Measurements from ENCODE around the gene NADK2.

DNA sequence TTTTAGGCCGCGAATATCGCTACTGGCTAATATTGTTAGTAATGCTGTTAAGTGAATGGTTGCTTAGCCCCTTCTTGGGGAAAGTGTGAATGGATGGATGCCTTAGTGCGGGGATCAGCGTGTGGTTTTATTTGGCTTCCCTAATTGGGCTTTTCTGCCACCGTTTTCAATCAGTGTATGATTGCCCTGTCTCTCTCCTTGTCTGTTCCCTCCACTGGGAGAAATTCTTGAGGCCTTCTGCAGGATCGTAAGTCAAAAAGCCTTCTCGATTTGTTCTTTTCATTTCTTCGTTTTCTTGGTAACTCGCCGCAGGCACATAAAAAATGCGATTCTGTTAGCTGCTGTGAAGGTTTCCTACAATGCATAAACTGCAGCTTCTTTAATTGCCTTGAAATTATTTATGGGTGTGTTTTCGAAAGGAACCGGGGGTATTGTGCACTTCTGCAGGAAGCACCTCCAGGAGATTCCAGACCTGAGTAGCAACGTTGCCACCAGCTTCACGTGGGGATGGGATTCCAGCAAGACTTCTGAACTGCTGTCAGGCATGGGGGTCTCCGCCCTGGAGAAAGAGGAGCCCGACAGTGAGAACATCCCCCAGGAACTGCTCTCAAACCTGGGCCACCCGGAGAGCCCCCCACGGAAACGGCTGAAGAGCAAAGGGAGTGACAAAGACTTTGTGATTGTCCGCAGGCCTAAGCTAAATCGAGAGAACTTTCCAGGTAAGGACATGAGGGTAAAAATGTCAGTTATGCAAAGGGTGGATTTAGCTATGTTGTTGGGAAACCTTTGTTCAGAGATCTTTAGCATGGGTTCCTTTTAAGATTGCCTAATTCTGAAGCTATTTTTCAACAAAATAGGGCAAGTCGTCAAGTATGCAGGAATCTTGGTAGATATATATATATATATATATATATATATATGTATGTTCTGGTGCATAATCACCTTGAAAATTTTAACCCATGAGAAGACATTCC lies 89.1 kb downstream of the NADK2 start:
- TF ChIP-seq EZH2phosphoT487 (IDR thresholded peaks at IDR 0.05; ENCODE audit: low read length), result no peak
- TF ChIP-seq, protein P1, sequence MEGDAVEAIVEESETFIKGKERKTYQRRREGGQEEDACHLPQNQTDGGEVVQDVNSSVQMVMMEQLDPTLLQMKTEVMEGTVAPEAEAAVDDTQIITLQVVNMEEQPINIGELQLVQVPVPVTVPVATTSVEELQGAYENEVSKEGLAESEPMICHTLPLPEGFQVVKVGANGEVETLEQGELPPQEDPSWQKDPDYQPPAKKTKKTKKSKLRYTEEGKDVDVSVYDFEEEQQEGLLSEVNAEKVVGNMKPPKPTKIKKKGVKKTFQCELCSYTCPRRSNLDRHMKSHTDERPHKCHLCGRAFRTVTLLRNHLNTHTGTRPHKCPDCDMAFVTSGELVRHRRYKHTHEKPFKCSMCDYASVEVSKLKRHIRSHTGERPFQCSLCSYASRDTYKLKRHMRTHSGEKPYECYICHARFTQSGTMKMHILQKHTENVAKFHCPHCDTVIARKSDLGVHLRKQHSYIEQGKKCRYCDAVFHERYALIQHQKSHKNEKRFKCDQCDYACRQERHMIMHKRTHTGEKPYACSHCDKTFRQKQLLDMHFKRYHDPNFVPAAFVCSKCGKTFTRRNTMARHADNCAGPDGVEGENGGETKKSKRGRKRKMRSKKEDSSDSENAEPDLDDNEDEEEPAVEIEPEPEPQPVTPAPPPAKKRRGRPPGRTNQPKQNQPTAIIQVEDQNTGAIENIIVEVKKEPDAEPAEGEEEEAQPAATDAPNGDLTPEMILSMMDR (IDR thresholded peaks at IDR 0.05; ENCODE audit: low read length), result no peak

All from MM.1S (cell line).